ENCODE data around the gene C8B.

The C8B gene

DNA sequence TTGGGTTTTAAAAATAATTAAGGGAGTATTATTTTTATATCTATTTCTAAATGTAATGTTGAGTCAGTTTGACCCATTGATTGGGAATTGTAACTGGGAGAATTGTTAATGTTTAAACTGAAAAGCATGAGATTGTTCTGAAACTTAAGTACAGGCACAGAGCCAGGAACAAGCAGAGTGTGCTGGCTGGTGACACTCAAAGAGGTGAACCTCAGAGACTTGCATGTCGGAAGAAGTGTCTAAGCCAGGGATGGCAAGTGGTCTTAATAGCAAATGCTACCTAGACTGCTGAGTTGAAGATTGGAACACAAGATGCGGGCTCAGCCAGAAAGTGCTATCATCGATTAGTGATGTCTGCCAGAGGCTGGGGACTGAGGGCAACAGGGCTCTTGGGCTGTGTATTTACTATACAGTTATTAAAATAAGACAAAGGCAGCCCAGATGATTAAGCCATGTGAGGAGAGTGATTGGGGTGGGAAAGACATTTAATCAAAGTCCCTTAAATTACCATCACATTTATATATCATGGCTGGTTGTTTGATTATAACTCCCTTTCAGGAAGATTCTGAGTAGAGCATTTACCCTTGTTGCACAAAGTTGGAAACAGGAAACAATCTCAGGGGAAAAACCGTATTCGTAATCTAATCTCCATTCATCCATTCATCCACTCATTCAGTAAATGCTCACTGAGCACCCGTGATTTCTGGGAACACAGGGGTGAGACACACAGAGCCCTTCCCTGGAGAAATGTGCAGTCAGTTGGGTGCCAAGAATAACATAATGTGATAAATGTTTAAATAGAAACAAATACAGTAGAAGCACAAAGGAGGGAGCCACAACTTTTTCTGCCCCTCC lies 68.4 kb downstream of the C8B start:
- DNase-seq, result no peak

GRCh38 chr1:56894014-56894413 lies 71.8 kb downstream of the C8B start:
- no peak for DNase-seq

DNA sequence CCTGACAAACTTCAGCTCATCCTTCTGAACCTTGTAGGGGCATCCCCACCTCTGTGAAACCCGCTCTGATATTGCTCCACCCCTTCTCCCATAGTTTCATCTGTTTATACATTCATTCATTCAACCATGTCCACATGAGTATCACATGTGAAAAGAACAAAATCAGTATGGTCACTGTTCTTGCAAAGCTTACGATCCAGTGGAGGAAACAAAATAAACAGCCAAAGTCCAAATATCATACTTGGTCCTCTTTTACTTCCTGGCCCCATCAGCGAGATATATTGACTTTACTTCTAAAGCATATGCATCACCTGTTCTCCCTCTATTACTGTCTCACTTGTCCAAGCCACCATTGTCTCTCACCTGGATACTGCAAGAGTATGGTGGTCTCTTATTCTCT lies 75.6 kb downstream of the C8B start:
- DNase-seq, result no peak

GRCh38 chr1:56881417-56881816 lies 84.4 kb downstream of the C8B start:
- no peak for DNase-seq

DNA sequence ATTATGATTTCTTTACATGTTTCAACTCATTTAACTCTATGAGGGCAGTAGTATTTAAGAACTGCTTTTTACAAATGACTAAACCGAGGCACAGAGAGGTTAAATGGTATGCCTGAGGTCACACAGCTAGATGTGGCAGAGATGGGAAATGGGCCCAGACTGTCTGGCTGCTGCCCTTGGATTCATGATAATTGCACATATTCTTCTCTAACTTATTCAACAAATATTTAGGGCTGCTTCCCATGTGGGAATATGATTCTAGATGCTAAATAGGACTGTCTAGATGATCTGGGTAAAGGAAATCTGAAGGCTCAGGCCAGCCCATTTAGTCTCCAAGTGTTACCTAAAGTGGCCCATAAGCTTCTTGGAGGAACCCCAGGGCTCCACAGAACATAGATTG lies 85.0 kb downstream of the C8B start:
- no peak for DNase-seq
